ENCODE results near the gene SNRNP35.
"Not testable (repeated sequence)": the region's sequence is repeated elsewhere in the genome, so short reads cannot be mapped to it uniquely, and the experiment has no call there.

The SNRNP35 gene

GRCh38 chr12:123491056-123491455 lies 33.1 kb downstream of the SNRNP35 start:
- TF ChIP-seq SNAI2 (CRISPR knock-in tag; IDR thresholded peaks at IDR 0.05) (no peak), OSR1 (CRISPR knock-in tag; IDR thresholded peaks at IDR 0.05) (no peak), ZFP30 (CRISPR knock-in tag; IDR thresholded peaks at IDR 0.05) (no peak), PATZ1 (CRISPR knock-in tag; IDR thresholded peaks at IDR 0.05; ENCODE audit: borderline replicate concordance) (no peak), PPARA (CRISPR knock-in tag; IDR thresholded peaks at IDR 0.05; ENCODE audit: borderline replicate concordance) (no peak), ZNF70 (CRISPR knock-in tag; IDR thresholded peaks at IDR 0.05) (no peak), TSHZ2 (CRISPR knock-in tag; IDR thresholded peaks at IDR 0.05) (no peak), CSDC2 (CRISPR knock-in tag; IDR thresholded peaks at IDR 0.05) (no peak)
- ATAC-seq: no peak

- no peak for TF ChIP-seq BACH2 (CRISPR knock-in tag; IDR thresholded peaks at IDR 0.05; ENCODE audit: borderline replicate concordance)
- no peak for TF ChIP-seq ZNF8 (CRISPR knock-in tag; IDR thresholded peaks at IDR 0.05)
- TF ChIP-seq PATZ1 (CRISPR knock-in tag; IDR thresholded peaks at IDR 0.05; ENCODE audit: borderline replicate concordance): no peak
- no peak for TF ChIP-seq ISL1 (CRISPR knock-in tag; IDR thresholded peaks at IDR 0.05)
- no peak for TF ChIP-seq ZFP3 (CRISPR knock-in tag; IDR thresholded peaks at IDR 0.05)
- ATAC-seq: no peak
These were observed 33.5 kb downstream of the SNRNP35 start for GRCh38 chr12:123491481-123491880.

GRCh38 chr12:123492339-123493039 lies 34.5 kb downstream of the SNRNP35 start:
- TF ChIP-seq TCF4 (CRISPR knock-in tag; IDR thresholded peaks at IDR 0.05; ENCODE audit: borderline replicate concordance): peak; percentile 36; the same call in 1 of the 2 replicates
- ATAC-seq: not testable (repeated sequence)

GRCh38 chr12:123494124-123494851 lies 36.3 kb downstream of the SNRNP35 start:
- ATAC-seq: no peak; the same call in 2 of the 3 replicates
- TF ChIP-seq TOX (CRISPR knock-in tag; IDR thresholded peaks at IDR 0.05; ENCODE audit: borderline replicate concordance): no peak
- TF ChIP-seq BACH2 (CRISPR knock-in tag; IDR thresholded peaks at IDR 0.05; ENCODE audit: borderline replicate concordance): no peak
- TF ChIP-seq RARB (CRISPR knock-in tag; IDR thresholded peaks at IDR 0.05): no peak
- TF ChIP-seq ZFP3 (CRISPR knock-in tag; IDR thresholded peaks at IDR 0.05): no peak
- no peak for TF ChIP-seq ISL1 (CRISPR knock-in tag; IDR thresholded peaks at IDR 0.05)
- no peak for TF ChIP-seq ZFP30 (CRISPR knock-in tag; IDR thresholded peaks at IDR 0.05)
- no peak for TF ChIP-seq OSR1 (CRISPR knock-in tag; IDR thresholded peaks at IDR 0.05)
- no peak for TF ChIP-seq ZNF70 (CRISPR knock-in tag; IDR thresholded peaks at IDR 0.05)
- TF ChIP-seq PATZ1 (CRISPR knock-in tag; IDR thresholded peaks at IDR 0.05; ENCODE audit: borderline replicate concordance): no peak
- no peak for TF ChIP-seq POU6F1 (CRISPR knock-in tag; IDR thresholded peaks at IDR 0.05; ENCODE audit: borderline replicate concordance, low read depth)
- TF ChIP-seq ESRRG (CRISPR knock-in tag; IDR thresholded peaks at IDR 0.05): no peak
- TF ChIP-seq CREB5 (CRISPR knock-in tag; IDR thresholded peaks at IDR 0.05; ENCODE audit: low read depth): no peak
- TF ChIP-seq ZNF565 (CRISPR knock-in tag; conservative IDR thresholded peaks at IDR 0.05; ENCODE audit: low read depth): no peak
- TF ChIP-seq GLIS3 (CRISPR knock-in tag; IDR thresholded peaks at IDR 0.05): no peak
- no peak for TF ChIP-seq CSDC2 (CRISPR knock-in tag; IDR thresholded peaks at IDR 0.05)
